Smooth muscle cell (in vitro differentiated cells): ENCODE results near the gene GID8. TPM values are rescaled to one million over a fixed set of nuclear protein-coding genes. Genes with fewer than 3 reads are reported as not detected.

Experiments used
- DNase-seq: peaks from one replicate; lab custom pipeline; 2025; ENCODE audit not compliant: unreplicated experiment; lab: John Stamatoyannopoulos, UW
- H2AFZ ChIP-seq: fragments of 200-600 bp; sonication (generic); 2 replicates; pipeline ENCODE4 v1.6.0; 2016; ENCODE audit warnings: antibody characterized with exemption, low read depth, mild to moderate bottlenecking
- H3F3A ChIP-seq: fragments of 200-600 bp; sonication (generic); 2 replicates; pipeline ENCODE4 v1.6.0; 2017; ENCODE audit warnings: antibody characterized with exemption, low read depth
- H3K27ac ChIP-seq: fragments of 200-600 bp; sonication (generic); 2 replicates; pipeline ENCODE4 v1.5.1; 2016; ENCODE audit warnings: low read depth, mild to moderate bottlenecking
- H3K27me3 ChIP-seq: fragments of 200-600 bp; sonication (generic); 2 replicates; pipeline ENCODE4 v1.6.1; 2016; ENCODE audit warnings: low read depth, mild to moderate bottlenecking
- H3K36me3 ChIP-seq: fragments of 200-600 bp; sonication (generic); 2 replicates; pipeline ENCODE4 v1.5.1; 2016; ENCODE audit warnings: low read depth
- H3K4me1 ChIP-seq: fragments of 200-600 bp; sonication (generic); 2 replicates; pipeline ENCODE4 v1.5.1; 2016; ENCODE audit warnings: low read depth
- H3K4me2 ChIP-seq: fragments of 200-600 bp; sonication (generic); 2 replicates; pipeline ENCODE4 v1.6.0; 2016; ENCODE audit warnings: mild to moderate bottlenecking
- H3K4me3 ChIP-seq: fragments of 200-600 bp; sonication (generic); 2 replicates; pipeline ENCODE4 v1.5.1; 2016; ENCODE audit warnings: mild to moderate bottlenecking
- H3K79me2 ChIP-seq: fragments of 200-600 bp; sonication (generic); 2 replicates; pipeline ENCODE4 v1.6.0; 2016; ENCODE audit warnings: low read depth, mild to moderate bottlenecking
- H3K9ac ChIP-seq: fragments of 200-600 bp; sonication (generic); 2 replicates; pipeline ENCODE4 v1.6.0; 2016; ENCODE audit warnings: low read depth
- H3K9me3 ChIP-seq: fragments of 200-600 bp; sonication (generic); replicated peaks from 2 replicates; pipeline ENCODE4 v1.5.1; 2016; ENCODE audit warnings: low read depth
- H4K20me1 ChIP-seq: fragments of 200-600 bp; sonication (generic); 2 replicates; pipeline ENCODE4 v1.6.0; 2016; ENCODE audit warnings: low read depth
- CTCF ChIP-seq: fragments of 200-600 bp; sonication (generic); IDR thresholded peaks from 2 replicates; pipeline ENCODE4 v1.5.1; 2017; ENCODE audit warnings: borderline replicate concordance, mild to moderate bottlenecking, antibody characterized with exemption; ENCODE audit not compliant: insufficient read depth, poor library complexity, severe bottlenecking
- WGBS: methylation state at CpG from one replicate; pipeline ENCODE4 v1.1.7; 2016; ENCODE audit warnings: low lambda C conversion rate; 5-methylcytosine and 5-hydroxymethylcytosine counted together
- polyA plus RNA-seq: library from polyadenylated mRNA; unstranded; fragments of >200 nt; fragmentation: Nextera tagmentation; extraction: Ambion mirVana; gene quantifications from 2 replicates; pipeline ENCODE4 v1.2.1, GENCODE V29; 2016
- total RNA-seq: library from RNA; depleted of rRNA; stranded (reverse); fragments of >200 nt; gene quantifications from 2 replicates; pipeline ENCODE4 v1.2.3, GENCODE V29; 2014

Gene GID8
- total and polyA plus RNA-seq, 2 experiments from 2014 or later: 13.9 to 23.5 TPM

GRCh38 chr20:62962221-62962879 is 24.4 kb downstream of the GID8 start:
- DNase-seq: no peak
- no peak for TF ChIP-seq CTCF
- Histone ChIP-seq H2AFZ (no peak overlapping the region), H3K27me3 (no peaks in the 10 kb centered on the region), H3K4me1 (no peaks in the 10 kb centered on the region), H3K4me3 (no peak overlapping the region), H3K36me3 (no peaks in the 10 kb centered on the region), H4K20me1 (peaks cover 94% of the 10 kb centered on the region), H3K79me2 (no peaks in the 10 kb centered on the region), H3K27ac (no peak overlapping the region), H3K9me3 (no peaks in the 10 kb centered on the region), H3K4me2 (no peak overlapping the region), H3K9ac (no peak overlapping the region), H3F3A (no peaks in the 10 kb centered on the region)
- WGBS: 96% methylated on average over 30 of the region's 30 CpGs

- Histone ChIP-seq H3K4me3 (no peak overlapping the region), H3K4me2 (no peak overlapping the region), H3K9ac (no peak overlapping the region), H3K9me3 (no peaks in the 10 kb centered on the region), H3K79me2 (no peaks in the 10 kb centered on the region), H3F3A (no peaks in the 10 kb centered on the region), H3K4me1 (no peaks in the 10 kb centered on the region), H3K27ac (no peak overlapping the region), H3K27me3 (no peaks in the 10 kb centered on the region), H3K36me3 (no peaks in the 10 kb centered on the region), H4K20me1 (peaks cover 91% of the 10 kb centered on the region), H2AFZ (no peak overlapping the region)
- no peak for TF ChIP-seq CTCF
- WGBS: 95% methylated on average over 30 of the region's 32 CpGs
- DNase-seq: no peak
These were observed 25.1 kb downstream of the GID8 start for GRCh38 chr20:62962891-62963613.

GRCh38 chr20:62963614-62964397 is 25.9 kb downstream of the GID8 start:
- no peak overlapping the region for H3K9ac ChIP-seq
- no peaks in the 10 kb centered on the region for H3K36me3 ChIP-seq
- no peaks in the 10 kb centered on the region for H3F3A ChIP-seq
- H3K79me2 ChIP-seq: no peaks in the 10 kb centered on the region
- peaks cover 86% of the 10 kb centered on the region for H4K20me1 ChIP-seq
- H3K4me2 ChIP-seq: no peak overlapping the region
- no peak for TF ChIP-seq CTCF
- no peak overlapping the region for H3K4me3 ChIP-seq
- no peaks in the 10 kb centered on the region for H3K4me1 ChIP-seq
- H3K27me3 ChIP-seq: no peaks in the 10 kb centered on the region
- 98% methylated on average over 31 of the region's 32 CpGs for WGBS
- H2AFZ ChIP-seq: no peak overlapping the region
- H3K27ac ChIP-seq: no peak overlapping the region
- H3K9me3 ChIP-seq: no peaks in the 10 kb centered on the region
- DNase-seq: no peak
